ENCODE measurements around the gene OLFML1.

Gene OLFML1

GRCh38 chr11:7534042-7534378 is 48.7 kb downstream of the OLFML1 start:
- H3K4me3 ChIP-seq (ENCODE audit: low read depth, low read length) = no peak overlapping the region
- H3K14ac ChIP-seq (ENCODE audit: low read length) = no peak overlapping the region
- no peaks in the 10 kb centered on the region for H3K27me3 ChIP-seq (ENCODE audit: insufficient read depth, low read length)
- H3K79me2 ChIP-seq (ENCODE audit: control insufficient read depth, insufficient read depth, low read length, poor library complexity) = no peaks in the 10 kb centered on the region
- H2BK12ac ChIP-seq (ENCODE audit: low read length) = no peak overlapping the region
- no peaks in the 10 kb centered on the region for H3K9me3 ChIP-seq (ENCODE audit: insufficient read depth, low read depth, low read length)
- H3K4me2 ChIP-seq (ENCODE audit: low read length) = no peak overlapping the region
- no peak overlapping the region for H3K27ac ChIP-seq (ENCODE audit: low read depth, low read length)
- no peak overlapping the region for H4K91ac ChIP-seq (ENCODE audit: low read depth, low read length)
- no peak overlapping the region for H2AFZ ChIP-seq (ENCODE audit: insufficient read depth, low read length, poor library complexity)
- H3K4ac ChIP-seq (ENCODE audit: low read depth, low read length) = no peak overlapping the region
- no peak overlapping the region for H4K8ac ChIP-seq (ENCODE audit: low read depth, low read length)
- no peak overlapping the region for H2AK5ac ChIP-seq (ENCODE audit: low read length)
- no peak overlapping the region for H3K9ac ChIP-seq (ENCODE audit: low read length)
- H2BK5ac ChIP-seq (ENCODE audit: low read depth, low read length, poor library complexity) = no peak overlapping the region
- H3K79me1 ChIP-seq (ENCODE audit: low read length) = no peaks in the 10 kb centered on the region
- H3K36me3 ChIP-seq (ENCODE audit: control insufficient read depth in 1 of 2, insufficient read depth in 2 of 2, low read length in 2 of 2) = no peaks in the 10 kb centered on the region
- no peak for DNase-seq
- H3K18ac ChIP-seq (ENCODE audit: low read length) = no peak overlapping the region
- H2BK120ac ChIP-seq (ENCODE audit: insufficient read depth, low read length, poor library complexity) = no peak overlapping the region
- no peak overlapping the region for H3K23ac ChIP-seq (ENCODE audit: low read length)
- no peak overlapping the region for H4K12ac ChIP-seq (ENCODE audit: low read depth, low read length)
- H3K4me1 ChIP-seq (ENCODE audit: control insufficient read depth in 1 of 2, insufficient read depth in 2 of 2, low read length in 2 of 2) = peaks cover 8 to 13% of the 10 kb centered on the region in 2 experiments

GRCh38 chr11:7536100-7536499 is 50.8 kb downstream of the OLFML1 start:
- H3K36me3 ChIP-seq (ENCODE audit: control insufficient read depth in 1 of 2, insufficient read depth in 2 of 2, low read length in 2 of 2) = no peaks in the 10 kb centered on the region
- H4K91ac ChIP-seq (ENCODE audit: low read depth, low read length) = no peak overlapping the region
- no peak overlapping the region for H3K9ac ChIP-seq (ENCODE audit: low read length)
- H3K23ac ChIP-seq (ENCODE audit: low read length) = no peak overlapping the region
- no peaks in the 10 kb centered on the region for H3K9me3 ChIP-seq (ENCODE audit: insufficient read depth, low read depth, low read length)
- no peak overlapping the region for H3K4me3 ChIP-seq (ENCODE audit: low read depth, low read length)
- no peak overlapping the region for H2AK5ac ChIP-seq (ENCODE audit: low read length)
- no peak overlapping the region for H3K14ac ChIP-seq (ENCODE audit: low read length)
- H2BK12ac ChIP-seq (ENCODE audit: low read length) = no peak overlapping the region
- no peak overlapping the region for H4K12ac ChIP-seq (ENCODE audit: low read depth, low read length)
- no peak overlapping the region for H4K8ac ChIP-seq (ENCODE audit: low read depth, low read length)
- no peak overlapping the region for H3K4ac ChIP-seq (ENCODE audit: low read depth, low read length)
- WGBS (ENCODE audit: extremely low coverage, insufficient coverage, insufficient read length) = no CpG with 5 or more reads among the region's 8 CpGs
- H2BK120ac ChIP-seq (ENCODE audit: insufficient read depth, low read length, poor library complexity) = no peak overlapping the region
- H2BK5ac ChIP-seq (ENCODE audit: low read depth, low read length, poor library complexity) = no peak overlapping the region
- no peaks in the 10 kb centered on the region for H3K79me2 ChIP-seq (ENCODE audit: control insufficient read depth, insufficient read depth, low read length, poor library complexity)
- H3K18ac ChIP-seq (ENCODE audit: low read length) = no peak overlapping the region
- no peak for DNase-seq
- H2AFZ ChIP-seq (ENCODE audit: insufficient read depth, low read length, poor library complexity) = no peak overlapping the region
- no peak overlapping the region for H3K27ac ChIP-seq (ENCODE audit: low read depth, low read length)
- H3K27me3 ChIP-seq (ENCODE audit: insufficient read depth, low read length) = no peaks in the 10 kb centered on the region
- H3K79me1 ChIP-seq (ENCODE audit: low read length) = peaks cover 1% of the 10 kb centered on the region
- no peak overlapping the region for H3K4me2 ChIP-seq (ENCODE audit: low read length)
- peaks cover 27 to 32% of the 10 kb centered on the region in 2 experiments for H3K4me1 ChIP-seq (ENCODE audit: control insufficient read depth in 1 of 2, insufficient read depth in 2 of 2, low read length in 2 of 2)

DNA sequence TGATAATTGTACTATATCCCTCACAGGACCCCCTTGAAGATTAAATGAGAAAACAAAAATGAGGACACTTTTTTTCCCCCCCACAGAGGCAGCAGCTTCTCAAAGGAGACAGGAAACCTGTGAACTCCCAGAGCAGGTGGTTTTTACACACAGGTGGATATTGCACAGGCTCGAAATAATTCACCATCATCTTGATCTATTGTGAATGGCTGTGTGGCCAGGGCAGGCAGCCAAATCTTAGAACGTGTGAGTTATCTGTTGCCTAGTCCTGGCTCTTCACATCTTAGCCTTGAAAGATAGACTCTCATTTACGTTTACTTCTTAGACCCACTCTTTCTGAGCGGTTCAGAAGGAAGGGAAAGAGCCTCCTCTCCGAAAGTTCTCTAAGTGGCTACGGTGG is 52.0 kb downstream of the OLFML1 start:
- no peak overlapping the region for H3K23ac ChIP-seq (ENCODE audit: low read length)
- no peak overlapping the region for H4K12ac ChIP-seq (ENCODE audit: low read depth, low read length)
- no peak overlapping the region for H3K4ac ChIP-seq (ENCODE audit: low read depth, low read length)
- H2BK5ac ChIP-seq (ENCODE audit: low read depth, low read length, poor library complexity) = no peak overlapping the region
- no peak overlapping the region for H2BK120ac ChIP-seq (ENCODE audit: insufficient read depth, low read length, poor library complexity)
- H3K79me2 ChIP-seq (ENCODE audit: control insufficient read depth, insufficient read depth, low read length, poor library complexity) = no peaks in the 10 kb centered on the region
- no peak overlapping the region for H3K9ac ChIP-seq (ENCODE audit: low read length)
- no peak overlapping the region for H3K4me3 ChIP-seq (ENCODE audit: low read depth, low read length)
- no peak overlapping the region for H2BK12ac ChIP-seq (ENCODE audit: low read length)
- H3K14ac ChIP-seq (ENCODE audit: low read length) = no peak overlapping the region
- H3K27me3 ChIP-seq (ENCODE audit: insufficient read depth, low read length) = no peaks in the 10 kb centered on the region
- H3K9me3 ChIP-seq (ENCODE audit: insufficient read depth, low read depth, low read length) = no peaks in the 10 kb centered on the region
- no peak overlapping the region for H3K27ac ChIP-seq (ENCODE audit: low read depth, low read length)
- H4K8ac ChIP-seq (ENCODE audit: low read depth, low read length) = no peak overlapping the region
- H3K4me2 ChIP-seq (ENCODE audit: low read length) = no peak overlapping the region
- H4K91ac ChIP-seq (ENCODE audit: low read depth, low read length) = no peak overlapping the region
- H2AK5ac ChIP-seq (ENCODE audit: low read length) = no peak overlapping the region
- H3K79me1 ChIP-seq (ENCODE audit: low read length) = peaks cover 4% of the 10 kb centered on the region
- no peak overlapping the region for H2AFZ ChIP-seq (ENCODE audit: insufficient read depth, low read length, poor library complexity)
- no peak overlapping the region for H3K18ac ChIP-seq (ENCODE audit: low read length)
- H3K36me3 ChIP-seq (ENCODE audit: control insufficient read depth in 1 of 2, insufficient read depth in 2 of 2, low read length in 2 of 2) = no peaks in the 10 kb centered on the region
- H3K4me1 ChIP-seq (ENCODE audit: control insufficient read depth in 1 of 2, insufficient read depth in 2 of 2, low read length in 2 of 2) = peaks cover 30 to 41% of the 10 kb centered on the region in 2 experiments
- no peak for DNase-seq
- WGBS (ENCODE audit: extremely low coverage, insufficient coverage, insufficient read length) = no CpG with 5 or more reads among the region's 6 CpGs

DNA sequence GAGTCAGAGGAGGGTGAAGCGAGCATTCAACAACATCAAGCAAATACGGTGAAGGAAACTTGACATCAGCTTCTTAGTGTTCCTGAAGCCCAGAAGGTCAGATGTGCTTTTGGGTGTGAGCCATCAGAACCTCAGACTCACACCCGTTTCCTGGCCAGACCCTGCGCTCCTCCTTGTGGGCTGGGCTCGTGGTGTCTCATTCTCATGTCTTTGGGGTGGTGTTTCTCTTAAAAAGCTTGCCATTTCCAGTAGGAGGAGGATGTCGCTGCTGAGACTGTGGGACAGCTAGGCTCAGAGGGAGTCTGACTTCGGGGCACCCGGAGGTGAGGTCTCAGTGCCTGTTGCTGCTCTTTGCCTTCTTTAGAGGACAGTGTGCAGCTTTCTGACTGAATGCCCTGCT is 52.7 kb downstream of the OLFML1 start:
- Histone ChIP-seq H2BK12ac (ENCODE audit: low read length) (no peak overlapping the region), H3K4me1 (ENCODE audit: control insufficient read depth in 1 of 2, insufficient read depth in 2 of 2, low read length in 2 of 2) (peaks cover 30 to 41% of the 10 kb centered on the region in 2 experiments), H3K9me3 (ENCODE audit: insufficient read depth, low read depth, low read length) (no peaks in the 10 kb centered on the region), H2BK120ac (ENCODE audit: insufficient read depth, low read length, poor library complexity) (no peak overlapping the region), H3K18ac (ENCODE audit: low read length) (peak overlapping the region; percentile 26), H2AFZ (ENCODE audit: insufficient read depth, low read length, poor library complexity) (no peak overlapping the region), H3K27me3 (ENCODE audit: insufficient read depth, low read length) (no peaks in the 10 kb centered on the region), H2BK5ac (ENCODE audit: low read depth, low read length, poor library complexity) (no peak overlapping the region), H3K27ac (ENCODE audit: low read depth, low read length) (no peak overlapping the region), H2AK5ac (ENCODE audit: low read length) (no peak overlapping the region), H4K91ac (ENCODE audit: low read depth, low read length) (no peak overlapping the region), H3K79me1 (ENCODE audit: low read length) (peaks cover 4% of the 10 kb centered on the region), H4K8ac (ENCODE audit: low read depth, low read length) (no peak overlapping the region), H3K4ac (ENCODE audit: low read depth, low read length) (no peak overlapping the region), H3K4me3 (ENCODE audit: low read depth, low read length) (no peak overlapping the region), H3K4me2 (ENCODE audit: low read length) (no peak overlapping the region), H3K79me2 (ENCODE audit: control insufficient read depth, insufficient read depth, low read length, poor library complexity) (no peaks in the 10 kb centered on the region), H3K9ac (ENCODE audit: low read length) (no peak overlapping the region), H3K36me3 (ENCODE audit: control insufficient read depth in 1 of 2, insufficient read depth in 2 of 2, low read length in 2 of 2) (no peaks in the 10 kb centered on the region), H4K12ac (ENCODE audit: low read depth, low read length) (no peak overlapping the region), H3K14ac (ENCODE audit: low read length) (no peak overlapping the region), H3K23ac (ENCODE audit: low read length) (no peak overlapping the region)
- DNase-seq = no peak
- no CpG with 5 or more reads among the region's 8 CpGs for WGBS (ENCODE audit: extremely low coverage, insufficient coverage, insufficient read length)

Measured in trophoblast cell (in vitro differentiated cells and primary cell).